Osteocyte (in vitro differentiated cells): ENCODE results near the gene PTPRK. TPM values are rescaled to one million over a fixed set of nuclear protein-coding genes. Genes with fewer than 3 reads are reported as not detected.

ENCODE experiments used
- DNase-seq: peaks from one replicate; pipeline ENCODE4 v3.0.0; 2021; ENCODE audit warnings: mixed read lengths; ENCODE audit not compliant: unreplicated experiment; ENCODE audit errors: extremely low spot score
- H3K27ac Mint-ChIP-seq: one replicate; pipeline ENCODE4 v1.8.0; 2021; ENCODE audit warnings: mild to moderate bottlenecking, mixed read lengths; ENCODE audit not compliant: unreplicated experiment
- H3K27me3 Mint-ChIP-seq: one replicate; pipeline ENCODE4 v1.8.0; 2021; ENCODE audit warnings: mixed read lengths; ENCODE audit not compliant: unreplicated experiment
- H3K36me3 Mint-ChIP-seq: one replicate; pipeline ENCODE4 v1.8.0; 2021; ENCODE audit warnings: mixed read lengths; ENCODE audit not compliant: unreplicated experiment
- H3K4me1 Mint-ChIP-seq: one replicate; pipeline ENCODE4 v1.8.0; 2021; ENCODE audit warnings: mixed read lengths; ENCODE audit not compliant: unreplicated experiment
- H3K4me3 Mint-ChIP-seq: one replicate; pipeline ENCODE4 v1.8.0; 2021; ENCODE audit warnings: mild to moderate bottlenecking, moderate library complexity, mixed read lengths; ENCODE audit not compliant: unreplicated experiment
- H3K9me3 Mint-ChIP-seq: one replicate; pipeline ENCODE4 v1.8.0; 2021; ENCODE audit warnings: mixed read lengths; ENCODE audit not compliant: unreplicated experiment
- CTCF ChIP-seq: fragments of 200-600 bp; sonication (generic); IDR thresholded peaks from 2 replicates; pipeline ENCODE4 v1.5.0; 2021; ENCODE audit warnings: antibody characterized with exemption, mild to moderate bottlenecking, moderate library complexity
- total RNA-seq: library from RNA; stranded (reverse); gene quantifications from 2 replicates; pipeline ENCODE4 v1.2.1, GENCODE V29; 2021

PTPRK gene
- total RNA-seq, 1 donor from 2014 or later: 130 TPM

- no peak for DNase-seq
- Mint-ChIP-seq H3K36me3 (peaks cover 1% of the 10 kb centered on the region), H3K4me3 (peak overlapping the region; percentile 99), H3K9me3 (no peaks in the 10 kb centered on the region), H3K27ac (peak overlapping the region; percentile 98), H3K27me3 (no peaks in the 10 kb centered on the region), H3K4me1 (peaks cover 52% of the 10 kb centered on the region)
- no peak for TF ChIP-seq CTCF
Observed at GRCh38 chr6:128518434-128519131, 1.8 kb downstream of the PTPRK start.

GRCh38 chr6:128517124-128517523 is 3.3 kb downstream of the PTPRK start:
- peak overlapping the region; percentile 99 for H3K4me3 Mint-ChIP-seq
- peaks cover 1% of the 10 kb centered on the region for H3K36me3 Mint-ChIP-seq
- no peaks in the 10 kb centered on the region for H3K9me3 Mint-ChIP-seq
- peak overlapping the region; percentile 68 for H3K27ac Mint-ChIP-seq
- H3K4me1 Mint-ChIP-seq: peaks cover 61% of the 10 kb centered on the region
- no peak for TF ChIP-seq CTCF
- no peak for DNase-seq
- H3K27me3 Mint-ChIP-seq: no peaks in the 10 kb centered on the region

- Mint-ChIP-seq H3K9me3 (no peaks in the 10 kb centered on the region), H3K27me3 (no peaks in the 10 kb centered on the region), H3K4me3 (peak overlapping the region; percentile 99), H3K27ac (peak overlapping the region; percentile 90), H3K4me1 (peaks cover 61% of the 10 kb centered on the region), H3K36me3 (peaks cover 1% of the 10 kb centered on the region)
- no peak for DNase-seq
- TF ChIP-seq CTCF: peak; percentile 53
Observed at GRCh38 chr6:128516514-128516898, 3.9 kb downstream of the PTPRK start.

DNA sequence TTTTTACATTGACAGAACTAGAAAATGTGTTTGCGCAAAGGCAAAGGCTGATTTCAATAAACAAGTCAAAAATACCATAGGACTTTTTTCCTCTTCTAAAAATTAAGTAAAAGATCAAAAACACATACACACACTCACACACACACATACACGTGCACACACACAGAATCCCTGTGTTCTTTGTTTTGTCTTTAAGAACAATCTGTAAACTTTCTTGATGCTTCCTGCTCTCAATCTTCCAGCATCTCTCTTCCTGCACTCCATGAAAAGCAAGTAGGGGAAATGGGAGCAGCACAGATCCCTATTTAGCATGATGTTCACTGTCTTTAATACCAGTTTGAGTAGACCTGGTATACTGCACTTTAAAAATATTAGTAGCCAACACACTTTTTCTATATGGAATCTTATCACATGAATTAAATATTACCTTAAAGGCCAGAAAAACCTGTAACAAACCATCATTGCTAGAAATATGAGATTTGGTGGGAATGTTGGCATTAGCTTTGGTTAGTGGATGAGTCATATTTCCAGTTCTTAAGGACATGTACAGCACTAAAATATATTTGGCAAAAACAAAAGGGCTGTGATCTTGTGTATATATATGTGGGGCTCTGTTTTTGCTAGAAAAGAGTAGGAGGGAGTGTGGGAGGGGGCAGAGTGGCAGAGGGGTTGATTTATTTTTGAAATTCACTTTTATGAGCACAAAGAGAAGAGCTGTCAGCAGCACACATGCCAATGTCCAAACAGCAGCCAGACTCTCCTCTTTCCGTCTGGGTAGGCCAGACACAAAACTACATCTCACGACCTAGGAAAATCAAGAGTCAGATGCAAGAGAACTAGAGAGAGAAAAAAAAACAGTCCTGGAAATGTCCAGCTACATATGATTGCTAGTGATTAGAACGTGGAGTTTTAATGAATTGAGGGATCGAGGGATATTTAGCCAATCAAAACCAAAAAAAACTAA is 4.6 kb downstream of the PTPRK start:
- peaks cover 67% of the 10 kb centered on the region for H3K4me1 Mint-ChIP-seq
- no peaks in the 10 kb centered on the region for H3K27me3 Mint-ChIP-seq
- peak overlapping the region; percentile 99 for H3K4me3 Mint-ChIP-seq
- no peak for TF ChIP-seq CTCF
- no peaks in the 10 kb centered on the region for H3K9me3 Mint-ChIP-seq
- peak overlapping the region; percentile 90 for H3K27ac Mint-ChIP-seq
- DNase-seq: no peak
- peaks cover 1% of the 10 kb centered on the region for H3K36me3 Mint-ChIP-seq

DNA sequence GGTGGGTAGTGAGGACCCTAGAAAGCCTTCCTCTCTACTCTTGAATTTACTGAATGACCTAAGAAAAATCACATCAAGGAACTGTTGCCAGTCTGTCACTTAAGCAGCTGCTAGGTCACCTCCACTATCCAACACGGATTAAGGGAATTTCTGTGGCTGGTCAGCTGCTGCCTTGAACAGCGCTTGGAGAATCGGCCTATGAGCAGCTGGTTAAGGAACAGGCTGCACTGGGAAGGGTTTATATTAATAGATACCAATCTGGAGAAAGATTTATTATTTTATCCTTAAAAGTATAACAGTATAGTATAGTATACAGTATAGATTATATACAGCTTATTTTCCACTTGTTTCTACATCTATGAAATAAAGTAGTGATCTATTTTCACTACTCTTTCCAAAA is 6.5 kb downstream of the PTPRK start:
- no peaks in the 10 kb centered on the region for H3K27me3 Mint-ChIP-seq
- DNase-seq: no peak
- no peak for TF ChIP-seq CTCF
- peaks cover 84% of the 10 kb centered on the region for H3K4me1 Mint-ChIP-seq
- peak overlapping the region; percentile 27 for H3K27ac Mint-ChIP-seq
- no peaks in the 10 kb centered on the region for H3K9me3 Mint-ChIP-seq
- peaks cover 1% of the 10 kb centered on the region for H3K36me3 Mint-ChIP-seq
- no peak overlapping the region for H3K4me3 Mint-ChIP-seq
